ENCODE results near the gene GPR176.
"Not testable (repeated sequence)": the region's sequence is repeated elsewhere in the genome, so short reads cannot be mapped to it uniquely, and the experiment has no call there.

Gene GPR176

DNA sequence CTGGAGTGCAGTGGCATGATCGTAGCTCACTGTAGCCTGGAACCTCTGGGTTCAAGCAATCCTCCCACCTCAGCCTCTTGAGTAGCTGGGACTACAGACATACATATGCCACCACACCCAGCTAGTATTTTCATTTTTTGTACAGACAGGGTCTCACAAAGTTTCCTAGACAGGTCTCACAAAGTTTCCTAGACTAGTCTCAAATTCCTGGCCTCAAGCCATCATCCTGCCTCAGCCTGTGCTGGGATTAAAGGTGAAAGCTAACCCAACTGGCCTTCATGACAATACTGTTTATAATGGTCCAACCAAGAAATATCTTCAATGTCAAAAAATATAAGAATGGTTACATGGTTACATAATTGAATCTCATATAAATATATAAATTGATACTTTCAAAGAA lies 24.0 kb downstream of the GPR176 start:
- no peaks in the 10 kb centered on the region for H3K4me1 ChIP-seq (ENCODE audit: control extremely low read depth in 1 of 4, control insufficient read depth in 4 of 4, insufficient read depth in 4 of 4, low read length in 3 of 4)
- ChIA-PET CTCF (interaction anchor here (0.8 kb wide), 1 partner anchor 491 kb away, joined by 3 read pairs; no protein-coding TSS in a partner anchor), POLR2A (no interaction called here)
- 100% methylated on average over 1 of the region's 1 CpG for WGBS (ENCODE audit: insufficient coverage)
- H3K36me3 ChIP-seq (ENCODE audit: control insufficient read depth in 4 of 4, insufficient read depth in 4 of 4, low read length in 3 of 4): no peaks in the 10 kb centered on the region
- no peak overlapping the region for H3K4me3 ChIP-seq (ENCODE audit: control insufficient read depth in 1 of 7, extremely low read depth in 1 of 7, insufficient read depth in 4 of 7, low read depth in 2 of 7, low read length in 6 of 7)
- H3K27ac ChIP-seq (ENCODE audit: insufficient read depth in 1 of 2, low read depth in 1 of 2, low read length in 2 of 2, poor library complexity in 1 of 2, severe bottlenecking in 2 of 2): no peak overlapping the region
- no peaks in the 10 kb centered on the region for H3K27me3 ChIP-seq (replicated peaks in 2 of 5; ENCODE audit: control insufficient read depth in 4 of 5, insufficient read depth in 5 of 5, low read length in 4 of 5)
- DNase-seq: no peak
- no peaks in the 10 kb centered on the region for H3K9me3 ChIP-seq (ENCODE audit: control extremely low read depth in 1 of 5, control insufficient read depth in 4 of 5, insufficient read depth in 2 of 5, low read depth in 1 of 5, low read length in 4 of 5)

DNA sequence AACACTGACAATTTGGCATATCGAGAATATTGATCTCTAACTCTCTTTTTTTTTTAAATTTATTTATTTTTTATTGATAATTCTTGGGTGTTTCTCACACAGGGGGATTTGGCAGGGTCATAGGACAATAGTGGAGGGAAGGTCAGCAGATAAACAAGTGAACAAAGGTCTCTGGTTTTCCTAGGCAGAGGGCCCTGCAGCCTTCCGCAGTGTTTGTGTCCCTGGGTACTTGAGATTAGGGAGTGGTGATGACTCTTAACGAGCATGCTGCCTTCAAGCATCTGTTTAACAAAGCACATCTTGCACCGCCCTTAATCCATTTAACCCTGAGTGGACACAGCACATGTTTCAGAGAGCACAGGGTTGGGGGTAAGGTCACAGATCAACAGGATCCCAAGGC lies 27.0 kb downstream of the GPR176 start:
- CTCF ChIA-PET; H3K9me3 ChIP-seq (ENCODE audit: control extremely low read depth in 1 of 5, control insufficient read depth in 4 of 5, insufficient read depth in 2 of 5, low read depth in 1 of 5, low read length in 4 of 5); H3K36me3 ChIP-seq (ENCODE audit: control insufficient read depth in 4 of 4, insufficient read depth in 4 of 4, low read length in 3 of 4); H3K4me3 ChIP-seq (ENCODE audit: control insufficient read depth in 1 of 7, extremely low read depth in 1 of 7, insufficient read depth in 4 of 7, low read depth in 2 of 7, low read length in 6 of 7); POLR2A ChIA-PET; H3K27ac ChIP-seq (ENCODE audit: insufficient read depth in 1 of 2, low read depth in 1 of 2, low read length in 2 of 2, poor library complexity in 1 of 2, severe bottlenecking in 2 of 2); DNase-seq; H3K27me3 ChIP-seq (replicated peaks in 2 of 5; ENCODE audit: control insufficient read depth in 4 of 5, insufficient read depth in 5 of 5, low read length in 4 of 5); H3K4me1 ChIP-seq (ENCODE audit: control extremely low read depth in 1 of 4, control insufficient read depth in 4 of 4, insufficient read depth in 4 of 4, low read length in 3 of 4): not testable (repeated sequence)
- no CpG with 5 or more reads among the region's 4 CpGs for WGBS (ENCODE audit: insufficient coverage)

GRCh38 chr15:39892418-39892817 lies 27.6 kb downstream of the GPR176 start:
- 100% methylated on average over 3 of the region's 5 CpGs for WGBS (ENCODE audit: insufficient coverage)
- ChIA-PET CTCF (interaction anchor here (0.6 kb wide), 1 partner anchor 51 kb away, joined by 3 read pairs; no protein-coding TSS in a partner anchor), POLR2A (interaction anchor here (0.6 kb wide), 1 partner anchor 10 kb away, joined by 9 read pairs; no protein-coding TSS in a partner anchor)
- H3K4me1 ChIP-seq (ENCODE audit: control extremely low read depth in 1 of 4, control insufficient read depth in 4 of 4, insufficient read depth in 4 of 4, low read length in 3 of 4): no peaks in the 10 kb centered on the region
- no peak overlapping the region for H3K4me3 ChIP-seq (ENCODE audit: control insufficient read depth in 1 of 7, extremely low read depth in 1 of 7, insufficient read depth in 4 of 7, low read depth in 2 of 7, low read length in 6 of 7)
- no peak overlapping the region for H3K27ac ChIP-seq (ENCODE audit: insufficient read depth in 1 of 2, low read depth in 1 of 2, low read length in 2 of 2, poor library complexity in 1 of 2, severe bottlenecking in 2 of 2)
- H3K9me3 ChIP-seq (ENCODE audit: control extremely low read depth in 1 of 5, control insufficient read depth in 4 of 5, insufficient read depth in 2 of 5, low read depth in 1 of 5, low read length in 4 of 5): no peaks in the 10 kb centered on the region
- no peaks in the 10 kb centered on the region for H3K27me3 ChIP-seq (replicated peaks in 2 of 5; ENCODE audit: control insufficient read depth in 4 of 5, insufficient read depth in 5 of 5, low read length in 4 of 5)
- DNase-seq: no peak
- no peaks in the 10 kb centered on the region for H3K36me3 ChIP-seq (ENCODE audit: control insufficient read depth in 4 of 4, insufficient read depth in 4 of 4, low read length in 3 of 4)

- ChIA-PET CTCF (interaction anchor here (0.9 to 1.1 kb wide), 2 partner anchors 15 to 105 kb away, joined by 3 to 4 read pairs; no protein-coding TSS in a partner anchor), POLR2A (interaction anchor here (0.6 kb wide), 1 partner anchor 129 kb away, joined by 5 read pairs; no protein-coding TSS in a partner anchor)
- Histone ChIP-seq H3K36me3 (ENCODE audit: control insufficient read depth in 4 of 4, insufficient read depth in 4 of 4, low read length in 3 of 4) (no peaks in the 10 kb centered on the region), H3K4me1 (ENCODE audit: control extremely low read depth in 1 of 4, control insufficient read depth in 4 of 4, insufficient read depth in 4 of 4, low read length in 3 of 4) (no peaks in the 10 kb centered on the region), H3K9me3 (ENCODE audit: control extremely low read depth in 1 of 5, control insufficient read depth in 4 of 5, insufficient read depth in 2 of 5, low read depth in 1 of 5, low read length in 4 of 5) (no peaks in the 10 kb centered on the region), H3K27me3 (replicated peaks in 2 of 5; ENCODE audit: control insufficient read depth in 4 of 5, insufficient read depth in 5 of 5, low read length in 4 of 5) (no peaks in the 10 kb centered on the region), H3K4me3 (ENCODE audit: control insufficient read depth in 1 of 7, extremely low read depth in 1 of 7, insufficient read depth in 4 of 7, low read depth in 2 of 7, low read length in 6 of 7) (no peak overlapping the region), H3K27ac (ENCODE audit: insufficient read depth in 1 of 2, low read depth in 1 of 2, low read length in 2 of 2, poor library complexity in 1 of 2, severe bottlenecking in 2 of 2) (no peak overlapping the region)
- no peak for DNase-seq
Observed at GRCh38 chr15:39890621-39891020, 29.4 kb downstream of the GPR176 start.

- POLR2A ChIA-PET: interaction anchor here (0.7 kb wide), 1 partner anchor 158 kb away, joined by 3 read pairs; no protein-coding TSS in a partner anchor
- no peak overlapping the region for H3K27ac ChIP-seq (ENCODE audit: insufficient read depth in 1 of 2, low read depth in 1 of 2, low read length in 2 of 2, poor library complexity in 1 of 2, severe bottlenecking in 2 of 2)
Observed at GRCh38 chr15:39889601-39890000, 30.5 kb downstream of the GPR176 start.

DNA sequence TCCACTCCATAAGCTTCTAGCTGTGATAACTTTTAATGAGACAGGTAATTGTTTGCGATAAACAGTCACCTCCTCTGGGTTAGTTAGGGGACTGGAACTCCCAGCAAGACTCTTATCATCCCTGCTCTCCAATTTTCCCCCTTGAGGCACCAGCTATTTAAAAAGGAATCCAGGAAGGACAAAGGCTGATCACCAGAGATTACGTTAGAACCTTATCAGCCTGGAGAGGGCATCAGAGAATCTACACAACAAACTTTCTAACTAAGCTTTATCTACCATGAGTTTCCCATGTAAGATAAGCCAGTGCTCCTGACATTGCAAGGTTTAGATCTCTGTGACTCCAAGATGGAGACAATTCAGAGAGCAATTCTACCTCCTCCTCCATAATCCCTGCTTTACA lies 31.3 kb downstream of the GPR176 start:
- DNase-seq: no peak
- Histone ChIP-seq H3K27me3 (replicated peaks in 2 of 5; ENCODE audit: control insufficient read depth in 4 of 5, insufficient read depth in 5 of 5, low read length in 4 of 5) (no peaks in the 10 kb centered on the region), H3K27ac (ENCODE audit: insufficient read depth in 1 of 2, low read depth in 1 of 2, low read length in 2 of 2, poor library complexity in 1 of 2, severe bottlenecking in 2 of 2) (no peak overlapping the region), H3K9me3 (ENCODE audit: control extremely low read depth in 1 of 5, control insufficient read depth in 4 of 5, insufficient read depth in 2 of 5, low read depth in 1 of 5, low read length in 4 of 5) (no peaks in the 10 kb centered on the region), H3K36me3 (ENCODE audit: control insufficient read depth in 4 of 4, insufficient read depth in 4 of 4, low read length in 3 of 4) (no peaks in the 10 kb centered on the region), H3K4me3 (ENCODE audit: control insufficient read depth in 1 of 7, extremely low read depth in 1 of 7, insufficient read depth in 4 of 7, low read depth in 2 of 7, low read length in 6 of 7) (no peak overlapping the region), H3K4me1 (ENCODE audit: control extremely low read depth in 1 of 4, control insufficient read depth in 4 of 4, insufficient read depth in 4 of 4, low read length in 3 of 4) (no peaks in the 10 kb centered on the region)
- CTCF ChIA-PET: interaction anchor here (1.1 to 2.6 kb wide), 8 partner anchors 9 to 69 kb away, joined by 3 to 12 read pairs (median 6); partner anchors contain the start of gene EIF2AK4
- WGBS (ENCODE audit: insufficient coverage): 100% methylated on average over 2 of the region's 2 CpGs
- POLR2A ChIA-PET: interaction anchor here (0.7 kb wide), 1 partner anchor 159 kb away, joined by 3 read pairs; no protein-coding TSS in a partner anchor

More at GRCh38 chr15:39889601-39890000, 30.5 kb downstream of the GPR176 start:
- no peaks in the 10 kb centered on the region for H3K36me3 ChIP-seq (ENCODE audit: control insufficient read depth in 4 of 4, insufficient read depth in 4 of 4, low read length in 3 of 4)
- DNase-seq: no peak
- no peak overlapping the region for H3K4me3 ChIP-seq (ENCODE audit: control insufficient read depth in 1 of 7, extremely low read depth in 1 of 7, insufficient read depth in 4 of 7, low read depth in 2 of 7, low read length in 6 of 7)
- CTCF ChIA-PET: interaction anchor here (1.7 kb wide), 1 partner anchor 13 kb away, joined by 3 read pairs; no protein-coding TSS in a partner anchor
- no peaks in the 10 kb centered on the region for H3K4me1 ChIP-seq (ENCODE audit: control extremely low read depth in 1 of 4, control insufficient read depth in 4 of 4, insufficient read depth in 4 of 4, low read length in 3 of 4)
- no peaks in the 10 kb centered on the region for H3K27me3 ChIP-seq (replicated peaks in 2 of 5; ENCODE audit: control insufficient read depth in 4 of 5, insufficient read depth in 5 of 5, low read length in 4 of 5)
- H3K9me3 ChIP-seq (ENCODE audit: control extremely low read depth in 1 of 5, control insufficient read depth in 4 of 5, insufficient read depth in 2 of 5, low read depth in 1 of 5, low read length in 4 of 5): no peaks in the 10 kb centered on the region
- 87% methylated on average over 3 of the region's 3 CpGs for WGBS (ENCODE audit: insufficient coverage)

GRCh38 chr15:39888243-39888642 lies 31.8 kb downstream of the GPR176 start:
- ChIA-PET POLR2A (no interaction called here), CTCF (interaction anchor here (0.8 to 2.6 kb wide), 12 partner anchors 10 to 144 kb away, joined by 3 to 12 read pairs (median 4); partner anchors contain the start of gene EIF2AK4)

More at GRCh38 chr15:39888243-39888642, 31.8 kb downstream of the GPR176 start:
- no peak overlapping the region for H3K4me3 ChIP-seq (ENCODE audit: control insufficient read depth in 1 of 7, extremely low read depth in 1 of 7, insufficient read depth in 4 of 7, low read depth in 2 of 7, low read length in 6 of 7)
- H3K9me3 ChIP-seq (ENCODE audit: control extremely low read depth in 1 of 5, control insufficient read depth in 4 of 5, insufficient read depth in 2 of 5, low read depth in 1 of 5, low read length in 4 of 5): no peaks in the 10 kb centered on the region
- no peaks in the 10 kb centered on the region for H3K27me3 ChIP-seq (replicated peaks in 2 of 5; ENCODE audit: control insufficient read depth in 4 of 5, insufficient read depth in 5 of 5, low read length in 4 of 5)
- no CpG with 5 or more reads among the region's 1 CpG for whole genome bisulfite sequencing (ENCODE audit: insufficient coverage)
- H3K36me3 ChIP-seq (ENCODE audit: control insufficient read depth in 4 of 4, insufficient read depth in 4 of 4, low read length in 3 of 4): no peaks in the 10 kb centered on the region
- H3K4me1 ChIP-seq (ENCODE audit: control extremely low read depth in 1 of 4, control insufficient read depth in 4 of 4, insufficient read depth in 4 of 4, low read length in 3 of 4): no peaks in the 10 kb centered on the region
- H3K27ac ChIP-seq (ENCODE audit: insufficient read depth in 1 of 2, low read depth in 1 of 2, low read length in 2 of 2, poor library complexity in 1 of 2, severe bottlenecking in 2 of 2): no peak overlapping the region
- no peak for DNase-seq

Data from common myeloid progenitor, CD34-positive (primary cell).